ENCODE data around the gene NXPH1.

Gene NXPH1

GRCh38 chr7:8491544-8492489 lies 58.4 kb downstream of the NXPH1 start:
- in situ Hi-C loops (cut with HindIII; ENCODE audit: low sequenced_read_pairs) = no loop called here

DNA sequence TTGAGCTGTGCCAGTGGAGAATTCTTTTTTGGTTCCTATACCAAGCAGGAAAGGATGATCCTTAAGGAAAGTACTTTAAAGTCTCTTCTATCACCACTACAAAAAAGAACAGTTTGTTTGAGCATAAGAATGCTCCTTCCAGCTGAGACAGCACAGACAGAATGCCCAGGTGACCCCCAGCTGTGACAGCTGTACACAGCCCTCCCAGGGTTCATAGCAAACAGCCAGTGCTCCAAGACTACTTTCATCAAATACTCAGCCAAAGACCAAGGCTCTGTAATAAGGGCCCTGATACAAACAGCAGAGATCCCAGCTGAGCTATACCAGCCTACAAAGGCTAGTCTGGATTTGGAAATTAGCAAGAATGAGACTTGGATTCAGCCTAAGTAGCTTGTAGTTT lies 65.7 kb downstream of the NXPH1 start:
- in situ Hi-C loops (cut with HindIII; ENCODE audit: low sequenced_read_pairs) = no loop called here

GRCh38 chr7:8500286-8500685 lies 66.9 kb downstream of the NXPH1 start:
- in situ Hi-C loops (cut with HindIII; ENCODE audit: low sequenced_read_pairs) = no loop called here

GRCh38 chr7:8507566-8507965 lies 74.2 kb downstream of the NXPH1 start:
- in situ Hi-C loops (cut with HindIII; ENCODE audit: low sequenced_read_pairs) = no loop called here

DNA sequence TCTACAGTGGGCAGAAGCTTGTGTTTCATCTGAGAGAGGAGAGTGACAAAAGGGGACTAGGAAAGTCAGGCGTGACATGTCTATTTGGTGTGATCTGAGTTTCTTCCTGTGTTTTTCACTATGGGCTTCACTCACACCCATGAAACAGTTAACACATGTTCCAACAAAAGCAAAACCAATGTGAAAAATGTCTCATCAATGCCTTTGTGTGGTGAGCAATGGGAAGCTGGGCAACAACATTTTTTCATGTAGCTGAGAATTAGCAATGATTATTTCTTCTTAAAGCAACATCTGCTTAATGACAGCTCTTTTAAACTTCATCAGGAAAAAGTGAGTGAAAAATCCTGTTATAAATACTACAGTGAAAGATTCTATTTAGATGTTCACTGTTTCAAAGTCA lies 76.2 kb downstream of the NXPH1 start:
- in situ Hi-C loops (cut with HindIII; ENCODE audit: low sequenced_read_pairs) = no loop called here

GRCh38 chr7:8511855-8512254 lies 78.4 kb downstream of the NXPH1 start:
- in situ Hi-C loops (cut with HindIII; ENCODE audit: low sequenced_read_pairs) = no loop called here

- in situ Hi-C loops (cut with HindIII; ENCODE audit: low sequenced_read_pairs) = no loop called here
Observed at GRCh38 chr7:8514781-8515519, 81.5 kb downstream of the NXPH1 start.

- in situ Hi-C loops (cut with HindIII; ENCODE audit: low sequenced_read_pairs) = no loop called here
Observed at GRCh38 chr7:8515640-8516185, 82.3 kb downstream of the NXPH1 start.

DNA sequence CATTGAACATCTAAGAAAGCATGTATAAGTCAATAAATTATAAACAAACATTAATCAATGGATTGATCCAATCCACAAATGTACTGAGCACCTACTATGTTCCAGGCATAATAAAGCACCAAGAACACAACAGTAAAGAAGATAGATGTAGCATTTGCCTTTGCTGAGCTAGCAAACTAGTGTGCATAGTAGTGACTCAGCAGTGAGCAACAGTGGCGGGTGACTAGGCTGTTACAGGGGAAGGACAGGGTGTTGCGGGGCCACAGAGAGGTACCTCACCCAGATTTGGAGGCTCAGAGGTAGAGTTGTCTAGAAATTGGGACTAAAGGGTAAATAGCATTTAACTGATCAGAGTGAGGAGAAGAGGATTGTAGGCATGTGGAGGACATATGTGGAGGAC lies 83.6 kb downstream of the NXPH1 start:
- in situ Hi-C loops (cut with HindIII; ENCODE audit: low sequenced_read_pairs) = no loop called here

DNA sequence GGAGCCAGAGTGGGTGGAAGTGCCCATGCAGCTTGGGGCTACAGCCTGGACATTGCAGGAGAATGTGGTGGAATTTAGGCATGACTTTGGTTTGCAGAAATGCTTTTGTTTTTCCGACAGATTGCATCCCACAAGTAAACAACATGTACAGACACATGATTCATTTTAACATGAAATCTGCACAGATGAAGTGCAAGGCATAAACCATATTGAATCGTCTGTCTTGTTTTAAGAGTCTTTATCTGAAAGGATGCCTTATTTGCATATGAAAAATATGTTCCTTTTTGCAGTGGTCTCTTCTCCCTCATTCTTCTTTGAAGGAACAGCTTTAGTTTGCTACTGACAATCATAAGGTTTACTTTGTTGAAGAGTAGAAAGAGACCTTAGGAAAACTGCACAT lies 94.9 kb downstream of the NXPH1 start:
- in situ Hi-C loops (cut with HindIII; ENCODE audit: low sequenced_read_pairs) = no loop called here

DNA sequence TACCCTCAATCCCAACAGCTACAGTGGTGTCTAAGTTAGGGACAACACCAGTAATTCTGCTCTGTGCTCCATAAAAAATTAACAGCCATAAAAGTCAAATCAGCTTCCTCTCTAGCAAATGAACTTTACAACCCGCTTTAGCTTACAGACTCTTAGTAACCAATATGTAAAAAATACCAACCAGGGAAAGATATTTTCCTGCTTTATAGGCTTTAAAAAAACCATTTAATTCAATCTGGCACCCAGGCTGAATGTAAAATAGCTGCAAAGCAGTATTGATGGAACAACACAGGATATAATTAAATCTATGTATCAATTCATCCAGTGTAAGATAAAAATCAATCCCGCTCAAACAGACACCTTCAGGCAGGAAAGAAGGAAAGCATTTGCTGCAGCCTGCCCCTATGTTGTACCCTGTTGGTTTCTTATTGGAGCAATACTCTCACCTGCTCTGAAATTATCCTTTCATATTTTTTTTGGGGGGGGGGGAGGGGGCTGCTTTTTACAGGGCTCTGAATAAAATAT lies 98.6 kb downstream of the NXPH1 start:
- in situ Hi-C loops (cut with HindIII; ENCODE audit: low sequenced_read_pairs) = no loop called here

DNA sequence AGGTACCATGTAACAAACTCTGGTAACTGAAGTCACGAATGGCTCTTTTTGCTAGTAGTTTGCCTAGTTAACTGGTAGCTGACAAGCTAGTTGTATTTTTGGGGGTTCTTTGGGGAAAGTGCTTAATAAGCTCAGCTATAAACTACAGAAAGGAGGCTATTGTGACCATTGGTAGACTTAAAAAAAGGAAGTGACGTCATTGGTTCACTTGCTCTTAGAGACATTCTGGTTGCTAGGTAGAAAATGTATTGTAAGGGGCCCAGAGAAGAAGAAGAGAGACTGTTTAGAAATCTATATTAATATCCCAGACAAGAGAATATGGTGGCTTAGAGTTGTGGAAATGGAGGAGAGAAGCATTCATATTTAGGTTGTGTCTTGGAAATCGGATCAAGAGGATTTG lies 103.0 kb downstream of the NXPH1 start:
- in situ Hi-C loops (cut with HindIII; ENCODE audit: low sequenced_read_pairs) = no loop called here

- in situ Hi-C loops (cut with HindIII; ENCODE audit: low sequenced_read_pairs) = no loop called here
Observed at GRCh38 chr7:8549046-8549445, 115.6 kb downstream of the NXPH1 start.

DNA sequence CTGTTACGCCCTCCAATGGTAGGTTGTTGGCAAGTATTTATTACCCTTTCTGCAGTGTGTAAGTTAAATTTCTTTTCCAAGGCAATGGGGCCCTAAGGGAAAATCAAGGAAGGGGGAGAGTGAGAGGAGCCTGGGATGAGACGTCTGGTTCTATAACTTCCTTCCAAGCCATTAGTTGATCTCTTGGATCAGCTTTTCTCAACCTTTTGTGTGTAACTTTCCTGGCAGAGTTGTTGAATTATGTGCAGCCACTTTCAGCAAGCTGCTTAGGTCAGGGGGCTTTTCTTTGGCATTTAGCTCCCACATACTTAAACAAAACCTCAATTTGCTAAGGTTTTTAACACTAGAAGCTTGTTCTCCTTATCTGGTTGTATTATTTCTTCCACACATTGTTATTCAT lies 127.1 kb downstream of the NXPH1 start:
- in situ Hi-C loops (cut with HindIII; ENCODE audit: low sequenced_read_pairs) = no loop called here

GRCh38 chr7:8561449-8561848 lies 128.0 kb downstream of the NXPH1 start:
- in situ Hi-C loops (cut with HindIII; ENCODE audit: low sequenced_read_pairs) = no loop called here

- in situ Hi-C loops (cut with HindIII; ENCODE audit: low sequenced_read_pairs) = no loop called here
Observed at GRCh38 chr7:8564281-8564680, 130.9 kb downstream of the NXPH1 start.

DNA sequence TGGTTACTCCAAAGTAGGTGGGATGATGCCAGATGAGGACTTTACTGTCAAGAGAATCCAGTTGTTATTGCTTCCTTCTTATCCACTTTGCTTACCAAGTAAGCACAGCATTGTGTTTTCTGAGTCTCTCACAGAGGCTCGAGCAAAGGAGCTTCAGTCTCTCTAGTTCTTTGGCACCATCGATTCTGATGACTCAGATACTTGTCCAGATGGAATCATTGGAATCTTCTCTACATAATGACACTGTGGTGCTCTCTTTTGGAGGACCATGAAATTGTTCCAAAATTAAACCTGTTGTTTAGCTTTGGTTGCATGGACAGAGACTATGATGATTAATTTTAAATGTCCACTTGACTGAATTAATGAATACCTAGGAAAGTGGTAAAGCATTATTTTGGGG lies 132.6 kb downstream of the NXPH1 start:
- in situ Hi-C loops (cut with HindIII; ENCODE audit: low sequenced_read_pairs) = no loop called here

DNA sequence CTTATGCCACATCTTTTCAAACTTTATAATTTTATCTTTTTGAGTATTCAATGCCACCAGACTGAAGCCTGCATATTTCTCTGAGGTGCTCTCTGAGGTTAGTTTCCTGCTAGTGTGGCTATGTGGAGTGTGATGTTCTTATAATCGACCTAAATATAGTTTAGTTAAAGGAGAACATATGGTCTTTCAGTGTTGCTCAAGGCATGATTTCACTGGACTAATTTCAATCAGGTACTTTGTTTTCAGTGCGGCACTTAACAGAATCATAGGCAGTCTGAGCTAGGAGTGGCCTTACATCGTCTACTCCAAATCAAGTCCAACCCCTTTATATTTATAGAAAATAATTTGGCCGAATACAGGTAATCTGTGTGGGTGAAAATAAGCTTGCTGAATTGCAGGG lies 134.2 kb downstream of the NXPH1 start:
- in situ Hi-C loops (cut with HindIII; ENCODE audit: low sequenced_read_pairs) = no loop called here

DNA sequence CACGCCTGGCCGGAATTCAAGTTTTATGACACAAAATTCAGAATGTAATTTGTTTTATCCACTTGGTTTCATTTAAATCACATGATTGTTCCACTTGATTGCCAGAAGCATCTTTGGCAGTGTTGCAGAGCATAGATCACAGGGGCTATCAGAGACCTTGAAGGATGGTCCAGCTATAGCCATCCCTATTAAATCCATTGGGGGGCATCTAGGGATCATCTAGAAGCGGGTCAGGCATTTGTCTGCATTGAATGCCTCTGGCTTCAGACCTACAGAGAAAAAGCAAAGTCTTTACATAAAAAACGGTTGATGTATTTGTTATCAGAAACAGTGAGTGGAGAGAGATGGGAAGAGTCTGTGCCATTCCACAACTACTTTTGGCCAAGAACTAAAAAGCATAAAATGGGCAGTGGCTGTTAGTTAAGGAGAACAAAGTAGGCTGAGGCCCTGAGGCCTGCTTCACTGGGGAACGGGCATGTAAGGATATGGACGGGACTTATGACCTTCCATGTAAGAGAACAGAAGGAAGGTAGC lies 146.3 kb downstream of the NXPH1 start:
- in situ Hi-C loops (cut with HindIII; ENCODE audit: low sequenced_read_pairs) = no loop called here

DNA sequence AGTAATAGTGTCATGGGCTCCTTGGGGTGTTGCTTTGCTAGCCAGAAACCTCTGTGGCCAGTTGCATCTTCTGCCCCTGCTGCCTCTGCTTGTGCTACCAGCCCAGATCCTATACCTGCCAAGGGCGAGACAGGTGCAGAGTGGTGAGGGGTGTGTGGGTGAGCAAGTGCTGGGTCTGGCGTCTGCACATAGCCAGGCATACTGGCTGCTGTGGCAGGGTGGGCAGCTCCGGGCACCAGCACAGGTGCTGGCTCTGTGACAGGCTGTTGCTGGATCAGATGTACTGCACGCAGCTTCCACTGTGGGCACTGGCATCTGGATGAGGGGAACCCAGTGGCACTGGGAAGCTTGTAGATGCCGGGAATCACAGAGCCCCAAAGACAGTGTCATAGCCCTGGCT lies 148.4 kb downstream of the NXPH1 start:
- in situ Hi-C loops (cut with HindIII; ENCODE audit: low sequenced_read_pairs) = no loop called here

DNA sequence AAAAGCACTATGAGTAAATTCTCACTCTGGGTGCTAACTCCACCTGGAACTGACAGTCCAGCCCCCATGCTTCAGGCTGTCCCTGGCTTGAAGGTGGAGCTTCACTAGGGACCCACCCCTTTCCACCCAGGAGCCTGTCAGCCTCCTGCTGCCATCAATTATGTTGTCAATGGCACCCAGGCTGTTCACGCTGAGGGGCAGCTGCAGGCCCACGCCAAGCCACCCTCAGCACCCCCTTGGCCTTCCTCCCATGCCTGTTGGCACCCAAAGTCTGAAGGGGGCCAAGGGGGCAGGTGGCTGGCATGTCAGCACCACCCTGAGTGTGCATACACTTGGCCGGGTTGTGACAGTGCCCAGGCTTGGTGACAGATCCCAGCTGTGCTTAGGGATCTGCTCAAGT lies 149.3 kb downstream of the NXPH1 start:
- in situ Hi-C loops (cut with HindIII; ENCODE audit: low sequenced_read_pairs) = no loop called here
